ENCODE measurements around the gene TMEM129.

TMEM129 gene

GRCh38 chr4:1728061-1728980, 7.2 kb upstream of the TMEM129 start:
- ATAC-seq: peak; percentile 11; the same call in 1 of the 3 replicates
- TF ChIP-seq CSDC2 (CRISPR knock-in tag; IDR thresholded peaks at IDR 0.05) (no peak), TSHZ2 (CRISPR knock-in tag; IDR thresholded peaks at IDR 0.05) (no peak), POU6F1 (CRISPR knock-in tag; IDR thresholded peaks at IDR 0.05; ENCODE audit: borderline replicate concordance, low read depth) (no peak), CREB5 (CRISPR knock-in tag; IDR thresholded peaks at IDR 0.05; ENCODE audit: low read depth) (no peak), ESRRG (CRISPR knock-in tag; IDR thresholded peaks at IDR 0.05) (no peak), RARB (CRISPR knock-in tag; IDR thresholded peaks at IDR 0.05) (no peak), PPARA (CRISPR knock-in tag; IDR thresholded peaks at IDR 0.05; ENCODE audit: borderline replicate concordance) (no peak), TCF4 (CRISPR knock-in tag; IDR thresholded peaks at IDR 0.05; ENCODE audit: borderline replicate concordance) (no peak), TOX (CRISPR knock-in tag; IDR thresholded peaks at IDR 0.05; ENCODE audit: borderline replicate concordance) (no peak), SNAI2 (CRISPR knock-in tag; IDR thresholded peaks at IDR 0.05) (no peak), PATZ1 (CRISPR knock-in tag; IDR thresholded peaks at IDR 0.05; ENCODE audit: borderline replicate concordance) (no peak), GLIS3 (CRISPR knock-in tag; IDR thresholded peaks at IDR 0.05) (no peak), ZNF70 (CRISPR knock-in tag; IDR thresholded peaks at IDR 0.05) (no peak), BACH2 (CRISPR knock-in tag; IDR thresholded peaks at IDR 0.05; ENCODE audit: borderline replicate concordance) (no peak), ZC3H10 (CRISPR knock-in tag; IDR thresholded peaks at IDR 0.05) (no peak), OSR1 (CRISPR knock-in tag; IDR thresholded peaks at IDR 0.05) (no peak), ARNTL (CRISPR knock-in tag; IDR thresholded peaks at IDR 0.05; ENCODE audit: borderline replicate concordance, low read depth) (no peak), ZFP3 (CRISPR knock-in tag; IDR thresholded peaks at IDR 0.05) (no peak), ISL1 (CRISPR knock-in tag; IDR thresholded peaks at IDR 0.05) (no peak)

GRCh38 chr4:1727117-1728031, 6.3 kb upstream of the TMEM129 start:
- no peak for TF ChIP-seq ZNF70 (CRISPR knock-in tag; IDR thresholded peaks at IDR 0.05)
- no peak for TF ChIP-seq RARB (CRISPR knock-in tag; IDR thresholded peaks at IDR 0.05)
- ATAC-seq: peak; percentile 76

- ATAC-seq: peak; percentile 70
- TF ChIP-seq ISL1 (CRISPR knock-in tag; IDR thresholded peaks at IDR 0.05) (no peak), CSRNP3 (CRISPR knock-in tag; IDR thresholded peaks at IDR 0.05) (no peak), POU6F1 (CRISPR knock-in tag; IDR thresholded peaks at IDR 0.05; ENCODE audit: borderline replicate concordance, low read depth) (no peak), ZFP3 (CRISPR knock-in tag; IDR thresholded peaks at IDR 0.05) (no peak), RARB (CRISPR knock-in tag; IDR thresholded peaks at IDR 0.05) (no peak)
Measured at GRCh38 chr4:1726146-1726934, 5.2 kb upstream of the TMEM129 start.

Measured in SK-N-SH treated with all-trans-retinoic acid at 6 μM for 48 hours (cell line).